H1 (cell line): ENCODE results near the gene MACROD2. TPM values are rescaled to one million over a fixed set of nuclear protein-coding genes. Genes with fewer than 3 reads are reported as not detected.

Experiments
- CTCF ChIA-PET: fragments of 300-600 bp; sonication (Branson Sonifier 250); formaldehyde crosslinking; loops from one replicate; lab custom pipeline; 2021; ENCODE audit not compliant: partially characterized antibody; lab: Charles Lee
- POLR2A ChIA-PET: fragments of 300-600 bp; sonication (Branson Sonifier 250); formaldehyde crosslinking; loops from one replicate; lab custom pipeline; 2021; ENCODE audit warnings: inconsistent platforms; ENCODE audit not compliant: partially characterized antibody; lab: Charles Lee
- DNase-seq, 2 experiments: peaks; one replicate each; pipeline versions ENCODE4 v3.0.0 to v3.0.0-alpha.2; 2010 to 2022; ENCODE audit warnings: low spot score in 2 of 2, low read depth in 1 of 2, mixed read lengths in 1 of 2
- FAIRE-seq: peaks from 2 replicates; lab custom pipeline; 2011; peaks lifted over from hg19 to GRCh38; lab: Jason Lieb, UNC
- H2AFZ ChIP-seq: 2 replicates; pipeline ENCODE4 v1.8.1; 2012; ENCODE audit warnings: low read length, inconsistent platforms
- H2AK5ac ChIP-seq: 2 replicates; pipeline ENCODE4 v1.6.1; 2013; ENCODE audit warnings: low read depth, low read length
- H2BK120ac ChIP-seq: replicated peaks from 2 replicates; pipeline ENCODE3; 2013; ENCODE audit warnings: low read depth, low read length, inconsistent platforms
- H2BK12ac ChIP-seq: 2 replicates; pipeline ENCODE4 v1.6.1; 2013; ENCODE audit warnings: low read depth, low read length
- H2BK15ac ChIP-seq: 2 replicates; pipeline ENCODE4 v1.6.1; 2013; ENCODE audit warnings: low read length
- H2BK20ac ChIP-seq: 2 replicates; pipeline ENCODE4 v1.6.1; 2013; ENCODE audit warnings: low read length
- H2BK5ac ChIP-seq: 2 replicates; pipeline ENCODE4 v1.6.1; 2013; ENCODE audit warnings: low read depth, low read length
- H3K14ac ChIP-seq: 2 replicates; pipeline ENCODE4 v1.6.1; 2013; ENCODE audit warnings: inconsistent platforms; ENCODE audit not compliant: insufficient read length
- H3K18ac ChIP-seq: 2 replicates; pipeline ENCODE4 v1.6.1; 2013; ENCODE audit warnings: low read length; ENCODE audit errors: extremely low read depth
- H3K23ac ChIP-seq: 2 replicates; pipeline ENCODE4 v1.6.1; 2013; ENCODE audit warnings: inconsistent platforms; ENCODE audit not compliant: insufficient read length
- H3K23me2 ChIP-seq: 2 replicates; pipeline ENCODE4 v1.6.1; 2013; ENCODE audit warnings: low read depth, low read length
- H3K27ac ChIP-seq: 2 replicates; pipeline ENCODE4 v1.6.1; 2011; ENCODE audit warnings: low read depth, low read length, inconsistent platforms
- H3K27me3 ChIP-seq, 4 experiments: replicated peaks in 1 of 4; 1 replicate in 1 of 4; 2 replicates in 3 of 4; pipeline versions ENCODE4 v1.6.1 to v1.8.1; 2011 to 2013; ENCODE audit warnings: low read length in 3 of 4, mild to moderate bottlenecking in 3 of 4, inconsistent platforms in 2 of 4, mixed read lengths in 2 of 4, moderate library complexity in 1 of 4; ENCODE audit not compliant: control insufficient read depth in 3 of 4, insufficient read depth in 3 of 4; ENCODE audit errors: extremely low read depth in 1 of 4
- H3K36me3 ChIP-seq, 4 experiments: 2 replicates each; pipeline versions ENCODE4 v1.6.1 to v1.8.1; 2011 to 2013; ENCODE audit warnings: mild to moderate bottlenecking in 4 of 4, low read length in 3 of 4, moderate library complexity in 2 of 4, control low read depth in 1 of 4, inconsistent platforms in 1 of 4; ENCODE audit not compliant: insufficient read depth in 4 of 4, control insufficient read depth in 2 of 4
- H3K4ac ChIP-seq: replicated peaks from 2 replicates; pipeline ENCODE3; 2013; ENCODE audit warnings: low read length, low read depth, mixed read lengths, inconsistent platforms; ENCODE audit not compliant: insufficient read length
- H3K4me1 ChIP-seq, 4 experiments: replicated peaks in 1 of 4; 1 replicate in 1 of 4; 2 replicates in 3 of 4; pipeline versions ENCODE4 v1.6.1 to v1.8.1; 2011 to 2013; ENCODE audit warnings: low read length in 3 of 4, inconsistent platforms in 2 of 4, mixed read lengths in 1 of 4; ENCODE audit not compliant: insufficient read depth in 4 of 4, control insufficient read depth in 3 of 4
- H3K4me2 ChIP-seq, 2 experiments: 2 replicates each; pipeline versions ENCODE4 v1.6.1 to v1.8.1; 2011 to 2013; ENCODE audit warnings: low read depth in 2 of 2, low read length in 2 of 2, control low read depth in 1 of 2, inconsistent platforms in 1 of 2, mild to moderate bottlenecking in 1 of 2; ENCODE audit not compliant: insufficient read depth in 1 of 2
- H3K4me3 ChIP-seq, 4 experiments: fragments of 200-600, 300-600 bp in 1 of 4; sonication (generic), shearing (Covaris generic), sonication (Bioruptor Twin) in 1 of 4; 2 replicates each; pipeline versions ENCODE4 v1.5.1 to v1.8.1; 2011 to 2016; ENCODE audit warnings: low read length in 4 of 4, low read depth in 3 of 4, control low read depth in 2 of 4, inconsistent platforms in 2 of 4, mild to moderate bottlenecking in 2 of 4, mixed read lengths in 1 of 4, moderate library complexity in 1 of 4; ENCODE audit not compliant: insufficient read depth in 2 of 4; ENCODE audit errors: extremely low read depth in 1 of 4
- H3K56ac ChIP-seq: replicated peaks from 2 replicates; pipeline ENCODE3; 2013; ENCODE audit warnings: low read depth, mild to moderate bottlenecking, mixed read lengths, low read length, inconsistent platforms; ENCODE audit not compliant: insufficient read length
- H3K79me1 ChIP-seq: 2 replicates; pipeline ENCODE4 v1.6.1; 2013; ENCODE audit warnings: low read depth, low read length, control low read depth
- H3K79me2 ChIP-seq, 2 experiments: 2 replicates each; pipeline versions ENCODE4 v1.6.1 to v1.8.1; 2012 to 2013; ENCODE audit warnings: low read length in 2 of 2, mild to moderate bottlenecking in 2 of 2, inconsistent platforms in 1 of 2; ENCODE audit not compliant: insufficient read depth in 2 of 2, control insufficient read depth in 1 of 2
- H3K9ac ChIP-seq, 4 experiments: replicated peaks in 1 of 4; 1 replicate in 1 of 4; 2 replicates in 3 of 4; pipeline versions ENCODE4 v1.6.1 to v1.8.1; 2011 to 2013; ENCODE audit warnings: low read depth in 3 of 4, low read length in 3 of 4, control low read depth in 2 of 4, mild to moderate bottlenecking in 2 of 4, moderate library complexity in 2 of 4, inconsistent platforms in 1 of 4; ENCODE audit errors: extremely low read depth in 1 of 4
- H3K9me3 ChIP-seq, 2 experiments: 2 replicates each; pipeline versions ENCODE4 v1.6.1 to v1.8.1; 2012 to 2013; ENCODE audit warnings: mild to moderate bottlenecking in 2 of 2, moderate library complexity in 2 of 2, control low read depth in 1 of 2, inconsistent platforms in 1 of 2, low read depth in 1 of 2, low read length in 1 of 2, mixed read lengths in 1 of 2; ENCODE audit not compliant: insufficient read depth in 2 of 2
- H4K20me1 ChIP-seq, 2 experiments: replicated peaks in 1 of 2; 2 replicates each; pipeline versions ENCODE3 to v1.8.1; 2011 to 2013; ENCODE audit warnings: inconsistent platforms in 2 of 2, low read length in 2 of 2, mild to moderate bottlenecking in 1 of 2; ENCODE audit not compliant: insufficient read depth in 2 of 2, control insufficient read depth in 1 of 2
- H4K5ac ChIP-seq: 2 replicates; pipeline ENCODE4 v1.6.1; 2013; ENCODE audit warnings: low read length, low read depth, mixed read lengths, inconsistent platforms; ENCODE audit not compliant: insufficient read length
- H4K8ac ChIP-seq: 2 replicates; pipeline ENCODE4 v1.8.0; 2013; ENCODE audit warnings: mild to moderate bottlenecking, moderate library complexity, low read length, inconsistent platforms; ENCODE audit not compliant: insufficient read depth; ENCODE audit errors: extremely low read depth
- H4K91ac ChIP-seq: replicated peaks from 2 replicates; pipeline ENCODE3; 2013; ENCODE audit warnings: low read length, mixed read lengths, inconsistent platforms; ENCODE audit not compliant: insufficient read length
- NRF1 ChIP-seq: IDR thresholded peaks from 2 replicates; pipeline ENCODE4 v1.6.1; 2011; ENCODE audit warnings: mild to moderate bottlenecking, low read depth, low read length, improper control_type of control experiment
- TBP ChIP-seq: IDR thresholded peaks from 2 replicates; pipeline ENCODE4 v1.6.1; 2011; ENCODE audit warnings: low read depth, low read length, improper control_type of control experiment
- WGBS, 2 experiments: shearing (Covaris generic) in 1 of 2; methylation state at CpG; one replicate each; pipeline versions ENCODE4 v1.1.6 to v1.1.7; 2013 to 2015; ENCODE audit warnings: low lambda C conversion rate in 2 of 2, mixed read lengths in 2 of 2, inconsistent platforms in 1 of 2, low coverage in 1 of 2, missing lambda C conversion rate in 1 of 2; ENCODE audit not compliant: insufficient replicate concordance in 2 of 2, insufficient coverage in 1 of 2, insufficient read length in 1 of 2; ENCODE audit errors: extremely low coverage in 1 of 2, missing lambda C conversion rate in 1 of 2; 5-methylcytosine and 5-hydroxymethylcytosine counted together
- polyA plus RNA-seq, 7 experiments: library from polyadenylated mRNA; depleted of rRNA in 3 of 7; stranded (reverse) in 5 of 7; unstranded in 2 of 7; fragments of >200 nt in 5 of 7; fragments of 200-250 nt in 2 of 7; gene quantifications; 1 replicate in 5 of 7; 2 replicates in 1 of 7; 4 replicates in 1 of 7; pipeline versions ENCODE4 v1.2.1 to v1.2.3, GENCODE V29; 2011 to 2013; ENCODE audit warnings: missing spikeins in 2 of 7, mixed read lengths in 2 of 7
- total RNA-seq: library from RNA; stranded (reverse); fragmentation: NEBNext Ultra II Directional; extraction: Animal tissue kit (Norgen Biotek cat#: 25700); gene quantifications from 2 replicates; pipeline ENCODE4 v1.2.1, GENCODE V29; 2021

The MACROD2 gene
- total and polyA plus RNA-seq, 2 of the 8 experiments (the other 6 are each of a cell fraction or from before 2014, with no cell fraction given), result 0.70 to 3.9 TPM

DNA sequence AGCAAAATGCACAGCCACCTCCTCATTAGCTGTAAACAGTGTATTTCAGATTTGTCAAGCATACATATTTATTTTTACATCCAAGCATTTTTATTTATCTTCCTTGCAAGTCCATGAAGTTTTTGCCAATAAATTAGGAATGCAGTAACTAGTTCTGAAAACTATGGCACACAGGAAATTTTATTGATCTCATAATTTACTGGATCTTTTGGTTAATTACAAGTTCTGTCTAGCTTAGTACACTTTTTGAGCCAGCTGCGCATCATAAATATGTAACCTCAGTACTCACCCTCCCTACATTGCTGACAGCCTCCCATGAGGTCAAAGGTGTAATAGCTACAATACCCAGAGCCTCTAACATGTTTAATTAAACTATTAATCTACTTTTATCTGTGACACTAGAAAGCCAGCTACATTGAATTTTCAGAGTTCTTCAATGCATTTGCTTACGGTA lies 1679.8 kb downstream of the MACROD2 start:
- no peaks in the 10 kb centered on the region for H3K79me2 ChIP-seq

More for the DNA sequence above, 1679.8 kb downstream of the MACROD2 start:
- H3K9me3 ChIP-seq, result no peaks in the 10 kb centered on the region
- no peak overlapping the region for H3K23ac ChIP-seq
- no peak overlapping the region for H3K4ac ChIP-seq
- CTCF ChIA-PET, result interaction anchor here (0.8 to 1.2 kb wide), 2 partner anchors 12 to 34 kb away, joined by 3 read pairs; no protein-coding TSS in a partner anchor
- DNase-seq, result no peak
- H3K18ac ChIP-seq, result no peak overlapping the region
- H2AFZ ChIP-seq, result no peak overlapping the region
- no peak overlapping the region for H3K4me3 ChIP-seq
- no peaks in the 10 kb centered on the region for H3K36me3 ChIP-seq
- H2BK15ac ChIP-seq, result no peak overlapping the region
- H3K9ac ChIP-seq, result no peak overlapping the region
- H3K4me2 ChIP-seq, result no peak overlapping the region
- H3K27ac ChIP-seq, result no peak overlapping the region
- no peak overlapping the region for H4K5ac ChIP-seq
- H2BK12ac ChIP-seq, result no peak overlapping the region
- no peaks in the 10 kb centered on the region for H3K79me1 ChIP-seq
- H3K4me1 ChIP-seq, result no peaks in the 10 kb centered on the region
- 98% methylated on average over 2 of the region's 2 CpGs; no CpG with 5 or more reads in 1 of the 2 experiments for WGBS, 2 experiments
- H2BK5ac ChIP-seq, result no peak overlapping the region
- no peaks in the 10 kb centered on the region for H3K27me3 ChIP-seq
- H3K56ac ChIP-seq, result no peak overlapping the region
- H2BK20ac ChIP-seq, result no peak overlapping the region
- H3K14ac ChIP-seq, result no peak overlapping the region
- H4K20me1 ChIP-seq, result no peaks in the 10 kb centered on the region
- no peak overlapping the region for H4K8ac ChIP-seq
- FAIRE-seq, result no peak
- no peak overlapping the region for H2BK120ac ChIP-seq
- no peaks in the 10 kb centered on the region for H3K23me2 ChIP-seq
- no peak overlapping the region for H4K91ac ChIP-seq
- H2AK5ac ChIP-seq, result no peak overlapping the region
- POLR2A ChIA-PET, result no interaction called here
- TF ChIP-seq TBP (no peak), NRF1 (no peak)
